ENCODE results near the gene ZNF518A.
"Not testable (repeated sequence)": the region's sequence is repeated elsewhere in the genome, so short reads cannot be mapped to it uniquely, and the experiment has no call there.

ZNF518A gene

GRCh38 chr10:96137567-96137966 lies 7.5 kb downstream of the ZNF518A start:
- DNase-seq = no peak

GRCh38 chr10:96138102-96138501 lies 8.0 kb downstream of the ZNF518A start:
- no peak for DNase-seq

- no peak for DNase-seq
Measured at GRCh38 chr10:96152437-96152836, 22.3 kb downstream of the ZNF518A start.

DNA sequence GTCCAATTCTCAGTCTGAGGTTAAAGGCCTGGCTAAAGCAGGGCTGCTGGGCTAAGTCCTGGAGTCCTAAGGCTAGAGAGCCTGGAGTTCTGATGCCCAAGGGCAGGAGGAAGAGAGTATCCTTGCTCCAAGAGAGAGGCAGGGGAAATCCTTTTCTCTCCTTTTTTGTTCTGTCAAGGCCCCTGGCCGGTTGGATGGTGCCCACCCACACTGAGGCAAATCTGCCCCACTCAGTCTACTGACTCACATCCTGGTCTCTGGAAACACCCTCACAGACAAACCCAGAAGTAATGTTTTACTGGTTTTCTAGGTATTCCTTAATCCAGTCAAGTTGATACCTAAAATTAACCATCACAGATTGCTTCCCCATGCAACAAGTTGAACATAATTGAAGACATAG lies 23.0 kb downstream of the ZNF518A start:
- no peak for DNase-seq

GRCh38 chr10:96165726-96166125 lies 35.6 kb downstream of the ZNF518A start:
- DNase-seq = no peak

- no peak for DNase-seq
Measured at GRCh38 chr10:96168546-96168945, 38.4 kb downstream of the ZNF518A start.

- DNase-seq = no peak
Measured at GRCh38 chr10:96170230-96170629, 40.1 kb downstream of the ZNF518A start.

DNA sequence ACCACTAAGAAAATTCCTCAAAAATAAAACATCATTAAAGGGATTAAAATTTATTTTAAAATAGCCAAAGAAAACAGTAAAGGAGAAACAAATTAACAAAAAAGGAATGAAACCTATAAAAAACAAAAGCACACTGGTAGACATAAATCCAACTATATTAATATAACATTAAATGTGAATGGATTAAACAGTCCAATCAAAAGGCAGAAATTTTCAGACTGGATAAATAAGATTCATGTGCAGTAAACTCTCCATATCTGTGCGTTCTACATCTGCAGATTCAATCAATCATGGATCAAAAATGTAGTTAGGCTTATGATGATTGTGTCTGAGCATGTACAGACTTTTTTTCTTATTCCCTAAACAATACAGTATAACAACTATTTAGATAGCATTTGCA lies 42.6 kb downstream of the ZNF518A start:
- no peak for DNase-seq

DNA sequence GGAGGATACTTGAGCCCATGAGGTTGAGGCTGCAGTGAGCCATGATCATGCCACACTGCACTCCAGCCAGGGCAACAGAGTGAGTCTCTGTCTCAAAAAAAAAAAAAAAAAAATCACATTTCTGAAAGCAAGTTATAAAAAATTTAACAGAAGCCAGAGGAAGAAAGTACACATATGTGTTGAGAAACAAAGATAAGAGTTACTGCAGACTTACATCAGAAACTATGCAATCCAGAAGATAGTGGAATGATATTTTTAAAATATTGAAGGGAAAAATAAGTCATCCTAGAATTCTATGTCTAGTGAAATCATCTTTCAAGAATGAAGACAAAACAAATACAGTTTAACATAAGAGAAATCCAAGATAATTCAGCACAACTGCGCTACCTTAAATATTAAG lies 46.9 kb downstream of the ZNF518A start:
- DNase-seq = no peak

DNA sequence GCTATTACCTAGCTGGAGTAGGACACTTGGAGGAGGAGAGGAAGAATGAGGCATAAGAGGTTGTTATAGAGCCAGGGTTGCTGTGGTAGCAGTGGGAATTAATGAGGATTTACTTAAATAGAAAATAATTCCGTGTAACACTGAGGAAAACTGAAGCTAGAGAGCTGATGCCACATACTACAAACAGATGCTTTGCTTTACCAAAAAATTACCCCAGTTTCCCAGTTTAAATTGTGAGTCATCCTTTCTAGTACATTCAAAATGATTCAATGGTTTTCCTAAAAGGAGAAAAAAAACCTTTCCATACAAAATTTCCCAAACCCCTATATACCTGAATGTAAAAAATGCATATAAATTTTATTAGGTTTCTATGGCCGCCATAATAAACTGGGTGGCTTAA lies 58.3 kb downstream of the ZNF518A start:
- no peak for DNase-seq

DNA sequence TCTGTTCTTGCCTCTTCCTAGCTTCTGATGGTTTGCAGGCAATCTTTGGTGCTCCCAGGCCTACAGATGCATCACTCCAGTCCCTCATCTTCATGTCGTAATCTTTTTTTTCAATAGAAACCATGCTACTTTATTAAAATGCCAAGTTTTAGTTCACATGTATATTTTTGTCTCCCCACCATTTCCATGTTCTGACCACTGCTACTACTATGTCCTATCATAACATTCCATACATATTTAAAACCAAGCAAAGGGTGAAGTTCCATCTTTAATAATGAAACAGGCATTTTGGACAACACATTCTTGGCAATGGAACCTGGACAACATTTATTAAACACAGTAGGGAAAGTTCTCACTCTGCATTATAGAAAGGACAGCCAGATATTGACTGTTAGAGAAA lies 58.8 kb downstream of the ZNF518A start:
- no peak for DNase-seq

- DNase-seq = not testable (repeated sequence)
Measured at GRCh38 chr10:96189505-96189904, 59.4 kb downstream of the ZNF518A start.

- DNase-seq = no peak
Measured at GRCh38 chr10:96201525-96201924, 71.4 kb downstream of the ZNF518A start.

- no peak for DNase-seq
Measured at GRCh38 chr10:96205580-96205979, 75.5 kb downstream of the ZNF518A start.

GRCh38 chr10:96208271-96208670 lies 78.2 kb downstream of the ZNF518A start:
- no peak for DNase-seq

GRCh38 chr10:96208946-96209345 lies 78.8 kb downstream of the ZNF518A start:
- DNase-seq = no peak

DNA sequence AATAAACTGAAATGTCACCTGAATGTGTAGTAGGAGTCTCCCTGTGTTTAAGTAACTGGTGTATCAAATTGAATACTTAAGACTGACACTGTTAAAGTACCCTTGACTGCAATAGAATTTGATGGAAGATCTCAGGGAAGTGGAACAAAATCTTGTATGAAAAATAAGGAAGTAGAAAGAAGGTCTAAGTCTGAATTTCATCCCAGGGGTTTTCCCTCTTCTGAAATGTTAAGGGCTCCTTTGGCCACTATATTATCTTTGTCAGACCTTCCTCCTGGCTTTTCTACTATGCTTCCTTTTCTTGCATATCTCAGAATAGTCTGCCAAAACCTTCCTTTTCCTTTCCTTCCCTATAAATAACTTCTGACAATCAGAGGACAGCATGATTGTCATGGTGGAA lies 81.7 kb downstream of the ZNF518A start:
- DNase-seq = no peak

GRCh38 chr10:96212911-96213310 lies 82.8 kb downstream of the ZNF518A start:
- DNase-seq = no peak

Data from fibroblast of skin of right quadriceps (primary cell).